PFSK-1 (cell line): ENCODE results near the gene MSX2.

ENCODE experiments used
- POLR2AphosphoS5 ChIP-seq: IDR thresholded peaks from 2 replicates; pipeline ENCODE4 v1.6.1; 2012; ENCODE audit warnings: low read depth, mild to moderate bottlenecking, control low read depth, low read length, moderate library complexity
- SIN3A ChIP-seq: IDR thresholded peaks from 2 replicates; pipeline ENCODE4 v1.6.1; 2012; ENCODE audit warnings: mild to moderate bottlenecking, low read length, moderate library complexity, borderline replicate concordance; ENCODE audit not compliant: insufficient read depth
- TAF1 ChIP-seq: IDR thresholded peaks from 2 replicates; pipeline ENCODE4 v1.6.1; 2012; ENCODE audit warnings: low read length, control low read depth, borderline replicate concordance; ENCODE audit not compliant: insufficient read depth

DNA sequence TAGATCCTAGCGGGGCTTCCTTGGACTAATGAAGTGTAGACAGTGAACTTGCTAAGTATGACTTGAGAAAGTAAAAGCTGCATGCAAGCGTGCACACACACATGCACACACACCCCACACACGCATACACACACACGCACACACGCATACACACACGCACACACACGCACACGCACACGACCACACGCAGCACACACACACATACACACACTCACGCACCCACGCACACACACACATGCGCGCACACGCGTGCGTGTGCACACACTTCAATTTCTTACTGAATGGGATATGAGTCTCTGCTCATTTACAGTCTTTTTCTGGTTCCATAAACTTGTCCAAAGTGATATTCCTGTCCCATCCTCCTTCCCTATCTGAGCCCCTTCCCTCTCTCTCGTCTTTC lies 41.2 kb downstream of the MSX2 start:
- TF ChIP-seq TAF1 (no peak), POLR2AphosphoS5 (no peak), SIN3A (no peak)
